SK-N-SH (cell line): ENCODE measurements around the gene HCST. TPM values are rescaled to one million over a fixed set of nuclear protein-coding genes. Genes with fewer than 3 reads are reported as not detected.

ENCODE experiments used
- CTCF ChIA-PET: fragments of 300-600, 350-600 bp; formaldehyde crosslinking; extraction: SDS; loops from one replicate; lab custom pipeline; 2021; lab: Yijun Ruan, JAX
- POLR2A ChIA-PET: fragments of 350-600 bp; sonication (Branson Sonifier 250); formaldehyde crosslinking; extraction: SDS; loops from one replicate; lab custom pipeline; 2020; ENCODE audit warnings: antibody characterized with exemption, inconsistent platforms; lab: Yijun Ruan, JAX
- DNase-seq: peaks from one replicate; pipeline ENCODE4 v3.0.0; 2012
- H2AFZ ChIP-seq: fragments of 200-600 bp; sonication (generic); 2 replicates; pipeline ENCODE4 v1.8.1; 2016; ENCODE audit warnings: antibody characterized with exemption, mild to moderate bottlenecking, low read depth
- H3F3A ChIP-seq: fragments of 200-600 bp; sonication (generic); replicated peaks from 2 replicates; pipeline ENCODE3; 2016; ENCODE audit warnings: antibody characterized with exemption, mild to moderate bottlenecking; ENCODE audit not compliant: insufficient read depth
- H3K27ac ChIP-seq, 2 experiments: fragments of 200-500 bp in 1 of 2; fragments of 200-600 bp in 1 of 2; sonication (Bioruptor generic) in 1 of 2; sonication (generic), shearing (Covaris generic) in 1 of 2; 2 replicates each; pipeline versions ENCODE4 v1.5.1 to v1.6.1; 2014 to 2016; ENCODE audit warnings: low read depth in 2 of 2, inconsistent platforms in 1 of 2, low read length in 1 of 2, mild to moderate bottlenecking in 1 of 2, mixed read lengths in 1 of 2
- H3K27me3 ChIP-seq: fragments of 200-600 bp; sonication (generic), shearing (Covaris generic); 2 replicates; pipeline ENCODE4 v1.6.1; 2016; ENCODE audit warnings: mixed run types; ENCODE audit not compliant: insufficient read depth
- H3K36me3 ChIP-seq, 2 experiments: fragments of 200-500 bp in 1 of 2; fragments of 200-600 bp in 1 of 2; sonication (Bioruptor generic) in 1 of 2; sonication (generic) in 1 of 2; replicated peaks in 1 of 2; 2 replicates each; pipeline versions ENCODE3 to v1.5.1; 2014 to 2016; ENCODE audit warnings: low read length in 1 of 2, mild to moderate bottlenecking in 1 of 2; ENCODE audit not compliant: insufficient read depth in 2 of 2, control insufficient read depth in 1 of 2
- H3K4me1 ChIP-seq, 2 experiments: fragments of 200-500 bp in 1 of 2; fragments of 200-600 bp in 1 of 2; sonication (Bioruptor generic) in 1 of 2; sonication (generic), shearing (Covaris generic) in 1 of 2; 2 replicates each; pipeline versions ENCODE4 v1.5.1 to v1.6.1; 2014 to 2016; ENCODE audit warnings: low read depth in 1 of 2, low read length in 1 of 2, mixed run types in 1 of 2; ENCODE audit not compliant: insufficient read depth in 2 of 2, control insufficient read depth in 1 of 2
- H3K4me2 ChIP-seq: fragments of 200-600 bp; sonication (generic), shearing (Covaris generic); 2 replicates; pipeline ENCODE4 v1.6.1; 2017; ENCODE audit warnings: mixed run types
- H3K4me3 ChIP-seq, 2 experiments: fragments of 200-500 bp in 1 of 2; fragments of 200-600 bp in 1 of 2; sonication (Bioruptor generic) in 1 of 2; sonication (generic), shearing (Covaris generic) in 1 of 2; 2 replicates each; pipeline versions ENCODE4 v1.5.1 to v1.8.1; 2014 to 2016; ENCODE audit warnings: low read depth in 2 of 2, inconsistent platforms in 1 of 2, low read length in 1 of 2, mild to moderate bottlenecking in 1 of 2, mixed read lengths in 1 of 2, moderate library complexity in 1 of 2
- H3K79me2 ChIP-seq: fragments of 200-600 bp; sonication (generic); 2 replicates; pipeline ENCODE4 v1.8.1; 2017; ENCODE audit warnings: mild to moderate bottlenecking; ENCODE audit not compliant: insufficient read depth
- H3K9ac ChIP-seq: fragments of 200-600 bp; sonication (generic); 2 replicates; pipeline ENCODE4 v1.6.1; 2017; ENCODE audit warnings: mixed run types
- H3K9me2 ChIP-seq: fragments of 200-600 bp; sonication (generic); 2 replicates; pipeline ENCODE4 v1.6.1; 2017; ENCODE audit warnings: mixed run types
- H3K9me3 ChIP-seq: fragments of 200-600 bp; sonication (generic); 2 replicates; pipeline ENCODE4 v1.6.1; 2017; ENCODE audit warnings: mixed run types, mild to moderate bottlenecking, moderate library complexity
- H4K20me1 ChIP-seq: fragments of 200-600 bp; sonication (generic); 2 replicates; pipeline ENCODE4 v1.6.1; 2017; ENCODE audit warnings: mild to moderate bottlenecking, mixed run types; ENCODE audit not compliant: insufficient read depth
- ELF1 ChIP-seq: IDR thresholded peaks from 2 replicates; pipeline ENCODE4 v1.4.0; 2012
- EP300 ChIP-seq, 2 experiments: IDR thresholded peaks; 2 replicates each; pipeline versions ENCODE4 v1.4.0 to v1.6.1; 2012; ENCODE audit warnings: borderline replicate concordance in 1 of 2, low read depth in 1 of 2, low read length in 1 of 2
- FOSL2 ChIP-seq: IDR thresholded peaks from 2 replicates; pipeline ENCODE4 v1.4.0; 2012; ENCODE audit warnings: low read depth, mild to moderate bottlenecking, moderate library complexity, borderline replicate concordance
- FOXM1 ChIP-seq: IDR thresholded peaks from 2 replicates; pipeline ENCODE4 v1.4.0; 2012; ENCODE audit warnings: low read depth, mild to moderate bottlenecking
- MEF2A ChIP-seq: IDR thresholded peaks from 2 replicates; pipeline ENCODE4 v1.4.0; 2012; ENCODE audit warnings: low read depth, borderline replicate concordance
- MXI1 ChIP-seq: IDR thresholded peaks from 2 replicates; pipeline ENCODE4 v1.6.1; 2012; ENCODE audit warnings: mild to moderate bottlenecking, low read depth, low read length, improper control_type of control experiment
- NFIC ChIP-seq: IDR thresholded peaks from 2 replicates; pipeline ENCODE4 v1.4.0; 2012; ENCODE audit warnings: borderline replicate concordance
- POLR2AphosphoS5 ChIP-seq: IDR thresholded peaks from 2 replicates; pipeline ENCODE4 v1.6.1; 2012; ENCODE audit warnings: low read depth, low read length
- SIN3A ChIP-seq: IDR thresholded peaks from 2 replicates; pipeline ENCODE4 v1.6.1; 2012; ENCODE audit warnings: low read depth, mild to moderate bottlenecking, low read length, moderate library complexity, borderline replicate concordance
- SMC3 ChIP-seq: IDR thresholded peaks from 2 replicates; pipeline ENCODE4 v1.6.1; 2012; ENCODE audit warnings: low read depth, low read length, improper control_type of control experiment
- TCF12 ChIP-seq: IDR thresholded peaks from 2 replicates; pipeline ENCODE4 v1.4.0; 2012
- TEAD4 ChIP-seq: IDR thresholded peaks from 2 replicates; pipeline ENCODE4 v1.4.0; 2012; ENCODE audit warnings: mild to moderate bottlenecking, borderline replicate concordance; ENCODE audit not compliant: insufficient read depth
- YY1 ChIP-seq: IDR thresholded peaks from 2 replicates; pipeline ENCODE4 v1.4.0; 2012; ENCODE audit warnings: low read depth, mild to moderate bottlenecking
- WGBS: methylation state at CpG from one replicate; pipeline ENCODE4 v1.1.6; 2017; ENCODE audit warnings: low lambda C conversion rate; 5-methylcytosine and 5-hydroxymethylcytosine counted together
- polyA plus RNA-seq, 3 experiments: library from polyadenylated mRNA; depleted of rRNA; stranded (reverse); fragments of >200 nt; gene quantifications; 2 replicates each; pipeline ENCODE4 v1.2.3, GENCODE V29; 2012
- TF ChIP-seq, protein P1 (sequence below): IDR thresholded peaks from 2 replicates; pipeline ENCODE4 v1.4.0; 2012; ENCODE audit warnings: low read depth, borderline replicate concordance
- TF ChIP-seq, protein P2 (sequence below): IDR thresholded peaks from 2 replicates; pipeline ENCODE4 v1.6.1; 2012; ENCODE audit warnings: mild to moderate bottlenecking, low read depth, low read length, moderate library complexity
- TF ChIP-seq, protein P3 (sequence below): fragments of 150-350 bp; IDR thresholded peaks from 2 replicates; pipeline ENCODE4 v1.6.1; 2016; ENCODE audit warnings: mild to moderate bottlenecking, low read depth, low read length
- TF ChIP-seq, protein P4 (sequence below): IDR thresholded peaks from 2 replicates; pipeline ENCODE4; 2012

HCST gene
- polyA plus RNA-seq, 1 of the 3 experiments (the other 2 are of a cell fraction): 0.59 TPM

DNA sequence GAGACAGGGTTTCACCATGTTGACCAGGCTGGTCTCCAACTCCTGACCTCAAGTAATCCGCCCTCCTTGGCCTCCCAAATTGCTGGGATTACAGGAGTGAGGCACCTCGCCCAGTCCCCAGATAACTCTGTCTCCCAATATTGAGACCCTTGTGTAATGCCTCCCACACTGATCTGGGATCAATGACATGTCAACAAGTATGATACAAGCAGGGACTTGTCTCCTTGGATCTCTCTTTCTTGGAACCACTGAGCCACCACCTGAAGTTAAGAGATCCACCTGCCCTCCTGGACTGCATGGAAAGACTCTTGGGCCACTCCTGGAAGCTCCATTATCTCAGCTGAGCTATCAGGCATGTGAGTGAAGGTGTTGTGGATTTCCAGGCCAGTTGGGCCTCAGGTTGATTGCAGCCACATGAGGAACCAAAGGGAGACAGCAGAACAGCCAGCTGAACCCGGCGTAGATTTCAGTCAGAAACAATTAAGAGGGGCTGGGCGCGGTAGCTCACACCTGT lies 17.0 kb upstream of the HCST start:
- Histone ChIP-seq H3K4me2 (no peak overlapping the region), H3K9me3 (no peaks in the 10 kb centered on the region), H4K20me1 (0 out of 2 replicates have a peak, but pooled peaks cover 5% of the 10 kb centered on the region), H3F3A (no peaks in the 10 kb centered on the region), H3K9me2 (no peaks in the 10 kb centered on the region), H3K36me3 (peaks cover 5 to 8% of the 10 kb centered on the region in 2 experiments), H3K27ac (no peak overlapping the region), H3K9ac (no peak overlapping the region), H3K79me2 (no peaks in the 10 kb centered on the region), H3K27me3 (no peaks in the 10 kb centered on the region), H3K4me3 (no peak overlapping the region), H2AFZ (no peak overlapping the region), H3K4me1 (no peaks in the 10 kb centered on the region)
- ChIA-PET POLR2A (interaction anchor here (1.5 kb wide), 1 partner anchor 15 kb away, joined by 5 read pairs; no protein-coding TSS in a partner anchor), CTCF (interaction anchor here (0.7 to 6.3 kb wide), 2 partner anchors 12 to 47 kb away, joined by 3 to 57 read pairs; no protein-coding TSS in a partner anchor)
- no peak for TF ChIP-seq MEF2A
- TF ChIP-seq, protein P1, sequence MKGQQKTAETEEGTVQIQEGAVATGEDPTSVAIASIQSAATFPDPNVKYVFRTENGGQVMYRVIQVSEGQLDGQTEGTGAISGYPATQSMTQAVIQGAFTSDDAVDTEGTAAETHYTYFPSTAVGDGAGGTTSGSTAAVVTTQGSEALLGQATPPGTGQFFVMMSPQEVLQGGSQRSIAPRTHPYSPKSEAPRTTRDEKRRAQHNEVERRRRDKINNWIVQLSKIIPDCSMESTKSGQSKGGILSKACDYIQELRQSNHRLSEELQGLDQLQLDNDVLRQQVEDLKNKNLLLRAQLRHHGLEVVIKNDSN: no peak
- TF ChIP-seq TEAD4: no peak
- TF ChIP-seq FOSL2: no peak
- TF ChIP-seq, protein P2, sequence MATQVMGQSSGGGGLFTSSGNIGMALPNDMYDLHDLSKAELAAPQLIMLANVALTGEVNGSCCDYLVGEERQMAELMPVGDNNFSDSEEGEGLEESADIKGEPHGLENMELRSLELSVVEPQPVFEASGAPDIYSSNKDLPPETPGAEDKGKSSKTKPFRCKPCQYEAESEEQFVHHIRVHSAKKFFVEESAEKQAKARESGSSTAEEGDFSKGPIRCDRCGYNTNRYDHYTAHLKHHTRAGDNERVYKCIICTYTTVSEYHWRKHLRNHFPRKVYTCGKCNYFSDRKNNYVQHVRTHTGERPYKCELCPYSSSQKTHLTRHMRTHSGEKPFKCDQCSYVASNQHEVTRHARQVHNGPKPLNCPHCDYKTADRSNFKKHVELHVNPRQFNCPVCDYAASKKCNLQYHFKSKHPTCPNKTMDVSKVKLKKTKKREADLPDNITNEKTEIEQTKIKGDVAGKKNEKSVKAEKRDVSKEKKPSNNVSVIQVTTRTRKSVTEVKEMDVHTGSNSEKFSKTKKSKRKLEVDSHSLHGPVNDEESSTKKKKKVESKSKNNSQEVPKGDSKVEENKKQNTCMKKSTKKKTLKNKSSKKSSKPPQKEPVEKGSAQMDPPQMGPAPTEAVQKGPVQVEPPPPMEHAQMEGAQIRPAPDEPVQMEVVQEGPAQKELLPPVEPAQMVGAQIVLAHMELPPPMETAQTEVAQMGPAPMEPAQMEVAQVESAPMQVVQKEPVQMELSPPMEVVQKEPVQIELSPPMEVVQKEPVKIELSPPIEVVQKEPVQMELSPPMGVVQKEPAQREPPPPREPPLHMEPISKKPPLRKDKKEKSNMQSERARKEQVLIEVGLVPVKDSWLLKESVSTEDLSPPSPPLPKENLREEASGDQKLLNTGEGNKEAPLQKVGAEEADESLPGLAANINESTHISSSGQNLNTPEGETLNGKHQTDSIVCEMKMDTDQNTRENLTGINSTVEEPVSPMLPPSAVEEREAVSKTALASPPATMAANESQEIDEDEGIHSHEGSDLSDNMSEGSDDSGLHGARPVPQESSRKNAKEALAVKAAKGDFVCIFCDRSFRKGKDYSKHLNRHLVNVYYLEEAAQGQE: no peak
- no peak for TF ChIP-seq NFIC
- TF ChIP-seq, protein P3, sequence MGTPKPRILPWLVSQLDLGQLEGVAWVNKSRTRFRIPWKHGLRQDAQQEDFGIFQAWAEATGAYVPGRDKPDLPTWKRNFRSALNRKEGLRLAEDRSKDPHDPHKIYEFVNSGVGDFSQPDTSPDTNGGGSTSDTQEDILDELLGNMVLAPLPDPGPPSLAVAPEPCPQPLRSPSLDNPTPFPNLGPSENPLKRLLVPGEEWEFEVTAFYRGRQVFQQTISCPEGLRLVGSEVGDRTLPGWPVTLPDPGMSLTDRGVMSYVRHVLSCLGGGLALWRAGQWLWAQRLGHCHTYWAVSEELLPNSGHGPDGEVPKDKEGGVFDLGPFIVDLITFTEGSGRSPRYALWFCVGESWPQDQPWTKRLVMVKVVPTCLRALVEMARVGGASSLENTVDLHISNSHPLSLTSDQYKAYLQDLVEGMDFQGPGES: no peak
- TF ChIP-seq ELF1: no peak
- no peak for TF ChIP-seq SMC3
- TF ChIP-seq POLR2AphosphoS5: no peak
- TF ChIP-seq MXI1: no peak
- no peak for TF ChIP-seq EP300 (IDR thresholded peaks at IDR 0.05; ENCODE audit: borderline replicate concordance in 1 of 2, low read depth in 1 of 2, low read length in 1 of 2)
- TF ChIP-seq FOXM1: no peak
- no peak for TF ChIP-seq SIN3A
- no peak for TF ChIP-seq TCF12
- TF ChIP-seq YY1: no peak
- TF ChIP-seq, protein P4, sequence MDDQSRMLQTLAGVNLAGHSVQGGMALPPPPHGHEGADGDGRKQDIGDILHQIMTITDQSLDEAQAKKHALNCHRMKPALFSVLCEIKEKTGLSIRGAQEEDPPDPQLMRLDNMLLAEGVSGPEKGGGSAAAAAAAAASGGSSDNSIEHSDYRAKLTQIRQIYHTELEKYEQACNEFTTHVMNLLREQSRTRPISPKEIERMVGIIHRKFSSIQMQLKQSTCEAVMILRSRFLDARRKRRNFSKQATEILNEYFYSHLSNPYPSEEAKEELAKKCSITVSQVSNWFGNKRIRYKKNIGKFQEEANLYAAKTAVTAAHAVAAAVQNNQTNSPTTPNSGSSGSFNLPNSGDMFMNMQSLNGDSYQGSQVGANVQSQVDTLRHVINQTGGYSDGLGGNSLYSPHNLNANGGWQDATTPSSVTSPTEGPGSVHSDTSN: no peak
- no peak for DNase-seq
- WGBS: 95% methylated on average over 6 of the region's 6 CpGs
